GM19468 (cell line): Measurements from ENCODE around the gene C10orf71.
A peak's percentile ranks its signal among the peaks of the same experiment; 100 is the strongest.

ENCODE experiments used
- ATAC-seq: cut with Tn5 transposase; IDR thresholded peaks from one replicate; pipeline ENCODE4 v1.9.1; 2021; ENCODE audit warnings: mild to moderate bottlenecking, moderate library complexity, moderate number of reproducible peaks; ENCODE audit not compliant: unreplicated experiment; ENCODE audit errors: extremely low read depth

C10orf71 gene

GRCh38 chr10:49290131-49290530, 8.8 kb upstream of the C10orf71 start:
- ATAC-seq, result no peak

- no peak for ATAC-seq
These were observed 8.4 kb upstream of the C10orf71 start for GRCh38 chr10:49290607-49291006.

GRCh38 chr10:49292565-49293207, 6.3 kb upstream of the C10orf71 start:
- ATAC-seq, result no peak

GRCh38 chr10:49293208-49293603, 5.8 kb upstream of the C10orf71 start:
- no peak for ATAC-seq

GRCh38 chr10:49294731-49295130, 4.2 kb upstream of the C10orf71 start:
- ATAC-seq, result no peak

- no peak for ATAC-seq
These were observed 3.7 kb upstream of the C10orf71 start for GRCh38 chr10:49295297-49295696.

- ATAC-seq, result no peak
These were observed 2.6 kb upstream of the C10orf71 start for GRCh38 chr10:49296382-49296781.

- no peak for ATAC-seq
These were observed 2.1 kb upstream of the C10orf71 start for GRCh38 chr10:49296836-49297235.

GRCh38 chr10:49297818-49298670, 926 bp upstream of the C10orf71 start:
- ATAC-seq, result no peak

- no peak for ATAC-seq
These were observed 343 bp upstream of the C10orf71 start for GRCh38 chr10:49298671-49298982.

GRCh38 chr10:49299816-49300139, 808 bp downstream of the C10orf71 start:
- ATAC-seq, result peak; percentile 69

GRCh38 chr10:49300140-49300974, 1.4 kb downstream of the C10orf71 start:
- peak; percentile 62 for ATAC-seq

GRCh38 chr10:49301302-49301701, 2.3 kb downstream of the C10orf71 start:
- ATAC-seq, result no peak

GRCh38 chr10:49302088-49302487, 3.1 kb downstream of the C10orf71 start:
- ATAC-seq, result no peak

GRCh38 chr10:49303711-49304110, 4.7 kb downstream of the C10orf71 start:
- no peak for ATAC-seq

GRCh38 chr10:49304137-49304536, 5.2 kb downstream of the C10orf71 start:
- ATAC-seq, result no peak

GRCh38 chr10:49307921-49308320, 9.0 kb downstream of the C10orf71 start:
- ATAC-seq, result no peak

- no peak for ATAC-seq
These were observed 9.9 kb downstream of the C10orf71 start for GRCh38 chr10:49308881-49309280.

GRCh38 chr10:49309691-49310411, 10.9 kb downstream of the C10orf71 start:
- ATAC-seq, result no peak

GRCh38 chr10:49310460-49310859, 11.5 kb downstream of the C10orf71 start:
- ATAC-seq, result no peak
